HepG2 (cell line): ENCODE measurements around the gene LRP5. TPM values are rescaled to one million over a fixed set of nuclear protein-coding genes. Genes with fewer than 3 reads are reported as not detected.

Experiments
- ATAC-seq: fragments of 200-7000 bp; cut with Tn5 transposase; 3 replicates; pipeline ENCODE4 v1.9.1; 2020; ENCODE audit warnings: mild to moderate bottlenecking, moderate library complexity
- BruUV-seq: library from RNA; stranded (reverse); fragments of 400-500 nt; replicated peaks from 2 replicates; lab custom pipeline; 2021; lab: Mats Ljungman, UMichigan
- CTCF ChIA-PET: fragments of 300-600 bp; formaldehyde crosslinking; extraction: SDS; loops from one replicate; lab custom pipeline; 2021; ENCODE audit warnings: low total read pairs, inconsistent platforms, low intra/inter-chr PET ratio; lab: Yijun Ruan, JAX
- POLR2A ChIA-PET: fragments of 350-600 bp; sonication (Branson Sonifier 250); formaldehyde crosslinking; loops from one replicate; lab custom pipeline; 2020; ENCODE audit warnings: antibody characterized with exemption, inconsistent platforms; lab: Yijun Ruan, JAX
- DNase-seq: peaks from one replicate; pipeline ENCODE4 v3.0.0-alpha.2; 2015; ENCODE audit warnings: low spot score
- FAIRE-seq: peaks from 3 replicates; lab custom pipeline; 2011; peaks lifted over from hg19 to GRCh38; lab: Jason Lieb, UNC
- H2AFZ ChIP-seq: one replicate; pipeline ENCODE4 v1.6.1; 2011; ENCODE audit warnings: low read length, inconsistent platforms
- H3K27ac ChIP-seq: fragments of 300-600 bp; 3 replicates; pipeline ENCODE4 v1.8.0; 2011; ENCODE audit warnings: mixed run types, mild to moderate bottlenecking, mixed read lengths, low read length, inconsistent platforms; ENCODE audit not compliant: insufficient read depth; ENCODE audit errors: extremely low read length
- H3K27me3 ChIP-seq, 2 experiments: fragments of 200-600 bp in 1 of 2; 2 replicates in 1 of 2; 3 replicates in 1 of 2; pipeline versions ENCODE4 v1.6.0 to v1.8.0; 2011; ENCODE audit warnings: low read length in 2 of 2, mild to moderate bottlenecking in 2 of 2, moderate library complexity in 2 of 2, inconsistent platforms in 1 of 2; ENCODE audit not compliant: insufficient read depth in 2 of 2, control insufficient read depth in 1 of 2
- H3K36me3 ChIP-seq, 2 experiments: fragments of 200-600 bp in 1 of 2; replicated peaks in 1 of 2; 2 replicates in 1 of 2; 3 replicates in 1 of 2; pipeline versions ENCODE4 v1.5.1 to v1.8.0; 2011; ENCODE audit warnings: low read length in 2 of 2, inconsistent platforms in 1 of 2; ENCODE audit not compliant: insufficient read depth in 2 of 2, control insufficient read depth in 1 of 2
- H3K4me1 ChIP-seq: 2 replicates; pipeline ENCODE4 v1.5.1; 2012; ENCODE audit warnings: low read length, inconsistent platforms; ENCODE audit not compliant: insufficient read depth
- H3K4me2 ChIP-seq: 2 replicates; pipeline ENCODE4 v1.6.0; 2011; ENCODE audit warnings: low read depth, low read length, inconsistent platforms
- H3K4me3 ChIP-seq, 3 experiments: fragments of 200-600 bp in 1 of 3; sonication (generic), shearing (Covaris generic) in 1 of 3; replicated peaks in 1 of 3; 2 replicates each; pipeline ENCODE4 v1.5.1; 2011 to 2016; ENCODE audit warnings: low read length in 3 of 3, inconsistent platforms in 2 of 3, low read depth in 2 of 3, mild to moderate bottlenecking in 2 of 3, control low read depth in 1 of 3, mixed read lengths in 1 of 3; ENCODE audit not compliant: insufficient read depth in 1 of 3
- H3K79me2 ChIP-seq: one replicate; pipeline ENCODE4 v1.6.1; 2011; ENCODE audit warnings: low read length, inconsistent platforms; ENCODE audit not compliant: insufficient read depth
- H3K9ac ChIP-seq: 2 replicates; pipeline ENCODE4 v1.6.0; 2011; ENCODE audit warnings: mild to moderate bottlenecking, low read depth, low read length, inconsistent platforms; ENCODE audit not compliant: insufficient read depth
- H3K9me3 ChIP-seq: 2 replicates; pipeline ENCODE4 v1.5.1; 2012; ENCODE audit warnings: mild to moderate bottlenecking, low read length
- H4K20me1 ChIP-seq: 2 replicates; pipeline ENCODE4 v1.6.0; 2011; ENCODE audit warnings: inconsistent platforms, mild to moderate bottlenecking, low read length, moderate library complexity; ENCODE audit not compliant: insufficient read depth
- AGO2 ChIP-seq: fragments of 200-400 bp; formaldehyde crosslinking; optimal IDR thresholded peaks from 2 replicates; pipeline ENCODE3; 2017; ENCODE audit warnings: mild to moderate bottlenecking, low read depth, low read length, moderate library complexity
- CEBPB ChIP-seq: IDR thresholded peaks from 2 replicates; pipeline ENCODE4 v1.6.1; 2011; ENCODE audit warnings: low read depth, low read length, improper control_type of control experiment, borderline replicate concordance
- TFE3 ChIP-seq: IDR thresholded peaks from 2 replicates; pipeline ENCODE4 v1.6.1; 2016
- ZNF761 ChIP-seq: sonication (generic); formaldehyde crosslinking; conservative IDR thresholded peaks from 2 replicates; pipeline ENCODE4 v1.4.0; 2020; ENCODE audit warnings: mild to moderate bottlenecking, missing genetic modification reagents
- WGBS: methylation state at CpG from one replicate; pipeline ENCODE4 v1.1.6; 2017; ENCODE audit warnings: low lambda C conversion rate; 5-methylcytosine and 5-hydroxymethylcytosine counted together
- in situ Hi-C: cut with HindIII; loops from 2 replicates; pipeline ENCODE4 v1.10.0; 2017; ENCODE audit warnings: low pct_unique_long_range_greater_than_20kb; ENCODE audit not compliant: extremely low pct_ligation_motif_present
- intact Hi-C: fragments of 100-400 bp; cut with micrococcal nuclease; formaldehyde crosslinking; loops from one replicate; pipeline ENCODE4 v1.10.0; 2022; ENCODE audit not compliant: unreplicated experiment
- polyA plus RNA-seq, 8 experiments: library from polyadenylated mRNA; depleted of rRNA in 3 of 8; stranded (reverse) in 7 of 8; unstranded in 1 of 8; fragments of >200 nt; fragmentation: Illumina TruSeq in 4 of 8; extraction: Trizol in 4 of 8; gene quantifications; 2 replicates each; pipeline versions ENCODE4 v1.2.1 to v1.2.3, GENCODE V29; 2011 to 2016; ENCODE audit warnings: low read depth in 4 of 8, missing spikeins in 1 of 8, mixed read lengths in 1 of 8; ENCODE audit not compliant: insufficient read depth in 1 of 8
- total RNA-seq, 5 experiments: library from RNA; depleted of rRNA; stranded (reverse); fragments of >200 nt; fragmentation: Illumina TruSeq; extraction: Trizol; gene quantifications; 2 replicates each; pipeline ENCODE4 v1.2.3, GENCODE V29; 2016; ENCODE audit warnings: low read depth in 1 of 5
- TF ChIP-seq, protein P1 (sequence below): sonication (generic); formaldehyde crosslinking; IDR thresholded peaks from 2 replicates; pipeline ENCODE4 v1.4.0; 2020; ENCODE audit warnings: missing genetic modification reagents
- TF ChIP-seq, protein P2 (sequence below): sonication (generic); formaldehyde crosslinking; IDR thresholded peaks from 2 replicates; pipeline ENCODE4 v1.5.1; 2020; ENCODE audit warnings: missing genetic modification reagents, mild to moderate bottlenecking, borderline replicate concordance

LRP5 gene
- total and polyA plus RNA-seq, 2 of the 13 experiments (the other 11 are each of a cell fraction or from before 2014, with no cell fraction given), result 40.4 to 64.0 TPM

DNA sequence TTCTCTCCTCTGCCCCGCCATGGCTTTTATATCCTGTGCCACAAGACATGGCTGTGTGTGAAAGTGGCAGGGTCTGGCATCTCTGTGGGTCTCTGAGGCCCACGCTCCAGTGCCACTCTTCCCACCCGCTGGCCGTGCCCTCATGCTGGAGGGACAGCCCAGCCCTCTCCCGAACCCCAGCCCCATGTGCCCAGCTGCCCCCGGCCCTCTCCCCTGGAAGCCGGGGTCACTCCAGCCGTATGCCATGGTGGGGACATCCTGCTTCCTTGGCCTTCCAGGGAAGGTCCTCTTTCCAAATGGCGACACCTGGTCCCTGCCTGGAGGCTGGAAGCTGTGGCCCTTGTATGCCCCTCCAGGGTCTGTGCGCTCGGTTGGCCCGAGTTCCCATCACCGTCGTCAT is 84.9 kb downstream of the LRP5 start:
- H3K4me2 ChIP-seq, result no peak overlapping the region
- ATAC-seq, result peak; percentile 10; the same call in 2 of the 3 replicates
- peaks cover 20 to 58% of the 10 kb centered on the region in 2 experiments; a peak in 4 of 5 replicates for H3K36me3 ChIP-seq
- H3K27me3 ChIP-seq, result no peaks in the 10 kb centered on the region
- in situ Hi-C loops (no loop called here), intact Hi-C loops (no loop called here)
- DNase-seq, result no peak
- no peak overlapping the region for H2AFZ ChIP-seq
- BruUV-seq, result no TSS peak
- ChIA-PET CTCF (no interaction called here), POLR2A (no interaction called here)
- H4K20me1 ChIP-seq, result peaks cover 16% of the 10 kb centered on the region; the same call in 1 of the 2 replicates
- no peak overlapping the region for H3K4me3 ChIP-seq
- over 99% methylated on average over 13 of the region's 14 CpGs for WGBS
- H3K9me3 ChIP-seq, result no peaks in the 10 kb centered on the region
- H3K27ac ChIP-seq, result no peak overlapping the region
- peaks cover 8% of the 10 kb centered on the region for H3K79me2 ChIP-seq
- TF ChIP-seq, protein P1, sequence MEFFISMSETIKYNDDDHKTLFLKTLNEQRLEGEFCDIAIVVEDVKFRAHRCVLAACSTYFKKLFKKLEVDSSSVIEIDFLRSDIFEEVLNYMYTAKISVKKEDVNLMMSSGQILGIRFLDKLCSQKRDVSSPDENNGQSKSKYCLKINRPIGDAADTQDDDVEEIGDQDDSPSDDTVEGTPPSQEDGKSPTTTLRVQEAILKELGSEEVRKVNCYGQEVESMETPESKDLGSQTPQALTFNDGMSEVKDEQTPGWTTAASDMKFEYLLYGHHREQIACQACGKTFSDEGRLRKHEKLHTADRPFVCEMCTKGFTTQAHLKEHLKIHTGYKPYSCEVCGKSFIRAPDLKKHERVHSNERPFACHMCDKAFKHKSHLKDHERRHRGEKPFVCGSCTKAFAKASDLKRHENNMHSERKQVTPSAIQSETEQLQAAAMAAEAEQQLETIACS (CRISPR knock-in tag), result no peak
- TF ChIP-seq CEBPB (no peak), TFE3 (CRISPR knock-in tag) (no peak), AGO2 (peak; percentile 62), ZNF761 (CRISPR knock-in tag) (no peak)
- TF ChIP-seq, protein P2, sequence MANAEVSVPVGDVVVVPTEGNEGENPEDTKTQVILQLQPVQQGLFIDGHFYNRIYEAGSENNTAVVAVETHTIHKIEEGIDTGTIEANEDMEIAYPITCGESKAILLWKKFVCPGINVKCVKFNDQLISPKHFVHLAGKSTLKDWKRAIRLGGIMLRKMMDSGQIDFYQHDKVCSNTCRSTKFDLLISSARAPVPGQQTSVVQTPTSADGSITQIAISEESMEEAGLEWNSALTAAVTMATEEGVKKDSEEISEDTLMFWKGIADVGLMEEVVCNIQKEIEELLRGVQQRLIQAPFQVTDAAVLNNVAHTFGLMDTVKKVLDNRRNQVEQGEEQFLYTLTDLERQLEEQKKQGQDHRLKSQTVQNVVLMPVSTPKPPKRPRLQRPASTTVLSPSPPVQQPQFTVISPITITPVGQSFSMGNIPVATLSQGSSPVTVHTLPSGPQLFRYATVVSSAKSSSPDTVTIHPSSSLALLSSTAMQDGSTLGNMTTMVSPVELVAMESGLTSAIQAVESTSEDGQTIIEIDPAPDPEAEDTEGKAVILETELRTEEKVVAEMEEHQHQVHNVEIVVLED (CRISPR knock-in tag), result no peak
- H3K4me1 ChIP-seq, result peaks cover 12% of the 10 kb centered on the region; the same call in 1 of the 2 replicates
- no peak for FAIRE-seq
- no peak overlapping the region for H3K9ac ChIP-seq
